Hepatocyte (in vitro differentiated cells): Measurements from ENCODE around the gene USP33.

Source experiments
- CTCF ChIP-seq: fragments of 200-600 bp; sonication (generic); IDR thresholded peaks from 2 replicates; pipeline ENCODE4 v1.5.1; 2016; ENCODE audit warnings: antibody characterized with exemption, mild to moderate bottlenecking; ENCODE audit not compliant: poor library complexity
- EZH2 ChIP-seq: fragments of 200-600 bp; sonication (generic); IDR thresholded peaks from 2 replicates; pipeline ENCODE4 v1.6.1; 2016; ENCODE audit warnings: antibody characterized with exemption, mild to moderate bottlenecking, borderline replicate concordance
- EZH2phosphoT487 ChIP-seq: fragments of 200-600 bp; sonication (generic); IDR thresholded peaks from one replicate; pipeline ENCODE4 v1.6.1; 2018; ENCODE audit warnings: antibody characterized with exemption, mild to moderate bottlenecking, low read depth, moderate library complexity; ENCODE audit not compliant: unreplicated experiment, severe bottlenecking

DNA sequence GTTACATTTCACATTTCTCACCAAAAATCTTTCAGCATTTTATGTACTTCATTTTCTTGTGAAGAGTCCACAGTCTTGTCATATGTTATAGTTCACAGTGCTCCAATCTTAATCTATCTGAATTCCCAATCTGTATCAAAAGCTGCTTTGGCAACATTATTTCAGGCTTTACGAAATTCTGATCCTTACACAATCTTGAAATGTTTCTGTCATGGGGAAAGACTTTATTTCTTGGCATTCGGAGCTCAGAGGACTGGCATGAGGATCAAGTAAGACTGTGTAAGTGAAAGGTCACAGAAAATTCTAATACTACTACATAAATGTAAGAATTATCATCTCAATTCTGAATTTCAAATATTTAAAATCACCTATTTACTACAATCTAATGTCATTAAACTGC is 2.0 kb downstream of the USP33 start:
- no peak for TF ChIP-seq CTCF
- TF ChIP-seq EZH2: no peak
- TF ChIP-seq EZH2phosphoT487: no peak
